Stimulated activated CD8-positive, alpha-beta memory T cell treated with anti-CD3 and anti-CD28 coated beads, Interleukin-4, amount 100 ng/mL, for 48 hours (primary cell): ENCODE results near the gene CYB5R3.

Source experiments
- DNase-seq: peaks from one replicate; pipeline ENCODE4 v3.0.0-alpha.2; 2020

Gene CYB5R3

GRCh38 chr22:42644422-42645340, 4.5 kb downstream of the CYB5R3 start:
- DNase-seq: no peak

GRCh38 chr22:42643634-42644421, 5.4 kb downstream of the CYB5R3 start:
- no peak for DNase-seq

GRCh38 chr22:42642806-42643633, 6.2 kb downstream of the CYB5R3 start:
- DNase-seq: no peak

GRCh38 chr22:42641801-42642413, 7.3 kb downstream of the CYB5R3 start:
- DNase-seq: no peak

GRCh38 chr22:42639541-42640241, 9.5 kb downstream of the CYB5R3 start:
- no peak for DNase-seq

- no peak for DNase-seq
Observed at GRCh38 chr22:42637555-42637954, 11.6 kb downstream of the CYB5R3 start.

- DNase-seq: no peak
Observed at GRCh38 chr22:42636506-42636905, 12.7 kb downstream of the CYB5R3 start.

- DNase-seq: peak; percentile 37
Observed at GRCh38 chr22:42635531-42635930, 13.7 kb downstream of the CYB5R3 start.

- DNase-seq: no peak
Observed at GRCh38 chr22:42633013-42633412, 16.2 kb downstream of the CYB5R3 start.

- DNase-seq: no peak
Observed at GRCh38 chr22:42632096-42632495, 17.1 kb downstream of the CYB5R3 start.

- no peak for DNase-seq
Observed at GRCh38 chr22:42630901-42631602, 18.1 kb downstream of the CYB5R3 start.

- no peak for DNase-seq
Observed at GRCh38 chr22:42630211-42630610, 19.0 kb downstream of the CYB5R3 start.

- DNase-seq: no peak
Observed at GRCh38 chr22:42627981-42628380, 21.2 kb downstream of the CYB5R3 start.

GRCh38 chr22:42626951-42627625, 22.1 kb downstream of the CYB5R3 start:
- no peak for DNase-seq

- no peak for DNase-seq
Observed at GRCh38 chr22:42626431-42626830, 22.8 kb downstream of the CYB5R3 start.

- DNase-seq: no peak
Observed at GRCh38 chr22:42625416-42625815, 23.8 kb downstream of the CYB5R3 start.

- DNase-seq: no peak
Observed at GRCh38 chr22:42624551-42625106, 24.6 kb downstream of the CYB5R3 start.

- DNase-seq: no peak
Observed at GRCh38 chr22:42623756-42624441, 25.3 kb downstream of the CYB5R3 start.

GRCh38 chr22:42623301-42623751, 25.9 kb downstream of the CYB5R3 start:
- DNase-seq: no peak
